ENCODE measurements around the gene GNG12.
"Not testable (repeated sequence)": the region's sequence is repeated elsewhere in the genome, so short reads cannot be mapped to it uniquely, and the experiment has no call there.

Gene GNG12

GRCh38 chr1:67680486-67680885, 152.8 kb downstream of the GNG12 start:
- no peaks in the 10 kb centered on the region for H3K9me3 Mint-ChIP-seq
- no peaks in the 10 kb centered on the region for H3K27me3 Mint-ChIP-seq
- peaks cover 8% of the 10 kb centered on the region for H3K36me3 Mint-ChIP-seq (ENCODE audit: low read depth)
- H3K4me1 Mint-ChIP-seq (ENCODE audit: low read depth): peaks cover 18% of the 10 kb centered on the region
- H3K4me3 Mint-ChIP-seq: no peak overlapping the region
- H3K27ac Mint-ChIP-seq: no peak overlapping the region
- intact Hi-C loops (cut with micrococcal nuclease): loop anchor here (5.0 to 10.0 kb wide), 2 partner anchors 146 to 248 kb away; partner anchors contain the start of gene SERBP1

- Mint-ChIP-seq H3K36me3 (ENCODE audit: low read depth) (no peaks in the 10 kb centered on the region), H3K27ac (no peak overlapping the region), H3K27me3 (no peaks in the 10 kb centered on the region), H3K4me1 (ENCODE audit: low read depth) (peaks cover 19% of the 10 kb centered on the region), H3K9me3 (no peaks in the 10 kb centered on the region), H3K4me3 (no peak overlapping the region)
- intact Hi-C loops (cut with micrococcal nuclease): loop anchor here (5.0 to 10.0 kb wide), 2 partner anchors 145 to 247 kb away; partner anchors contain the start of gene SERBP1
Measured at GRCh38 chr1:67679691-67680090, 153.6 kb downstream of the GNG12 start.

GRCh38 chr1:67677930-67678329, 155.3 kb downstream of the GNG12 start:
- peaks cover 9% of the 10 kb centered on the region for H3K4me1 Mint-ChIP-seq (ENCODE audit: low read depth)
- no peak overlapping the region for H3K27ac Mint-ChIP-seq
- no peaks in the 10 kb centered on the region for H3K36me3 Mint-ChIP-seq (ENCODE audit: low read depth)
- no peaks in the 10 kb centered on the region for H3K27me3 Mint-ChIP-seq
- H3K9me3 Mint-ChIP-seq: no peaks in the 10 kb centered on the region
- no peak overlapping the region for H3K4me3 Mint-ChIP-seq
- intact Hi-C loops (cut with micrococcal nuclease): no loop called here

- Mint-ChIP-seq H3K27me3 (no peaks in the 10 kb centered on the region), H3K36me3 (ENCODE audit: low read depth) (no peaks in the 10 kb centered on the region), H3K9me3 (no peaks in the 10 kb centered on the region), H3K27ac (no peak overlapping the region), H3K4me3 (no peak overlapping the region), H3K4me1 (ENCODE audit: low read depth) (peaks cover 9% of the 10 kb centered on the region)
- intact Hi-C loops (cut with micrococcal nuclease): no loop called here
Measured at GRCh38 chr1:67677408-67677807, 155.9 kb downstream of the GNG12 start.

- H3K36me3 Mint-ChIP-seq (ENCODE audit: low read depth): no peaks in the 10 kb centered on the region
- H3K9me3 Mint-ChIP-seq: no peaks in the 10 kb centered on the region
- H3K27me3 Mint-ChIP-seq: no peaks in the 10 kb centered on the region
- intact Hi-C loops (cut with micrococcal nuclease): no loop called here
- H3K4me1 Mint-ChIP-seq (ENCODE audit: low read depth): peaks cover 9% of the 10 kb centered on the region
- no peak overlapping the region for H3K27ac Mint-ChIP-seq
- H3K4me3 Mint-ChIP-seq: no peak overlapping the region
Measured at GRCh38 chr1:67676946-67677345, 156.3 kb downstream of the GNG12 start.

GRCh38 chr1:67676287-67676686, 157.0 kb downstream of the GNG12 start:
- no peaks in the 10 kb centered on the region for H3K9me3 Mint-ChIP-seq
- H3K4me1 Mint-ChIP-seq (ENCODE audit: low read depth): peaks cover 9% of the 10 kb centered on the region
- no peaks in the 10 kb centered on the region for H3K27me3 Mint-ChIP-seq
- no peak overlapping the region for H3K4me3 Mint-ChIP-seq
- no peaks in the 10 kb centered on the region for H3K36me3 Mint-ChIP-seq (ENCODE audit: low read depth)
- H3K27ac Mint-ChIP-seq: no peak overlapping the region
- intact Hi-C loops (cut with micrococcal nuclease): no loop called here

GRCh38 chr1:67675800-67676199, 157.5 kb downstream of the GNG12 start:
- H3K27me3 Mint-ChIP-seq: no peaks in the 10 kb centered on the region
- peaks cover 9% of the 10 kb centered on the region for H3K4me1 Mint-ChIP-seq (ENCODE audit: low read depth)
- no peak overlapping the region for H3K27ac Mint-ChIP-seq
- H3K4me3 Mint-ChIP-seq: no peak overlapping the region
- no peaks in the 10 kb centered on the region for H3K36me3 Mint-ChIP-seq (ENCODE audit: low read depth)
- intact Hi-C loops (cut with micrococcal nuclease): no loop called here
- H3K9me3 Mint-ChIP-seq: no peaks in the 10 kb centered on the region

- peak overlapping the region; percentile 2 for H3K27ac Mint-ChIP-seq
- no peak overlapping the region for H3K4me3 Mint-ChIP-seq
- H3K4me1 Mint-ChIP-seq (ENCODE audit: low read depth): peaks cover 9% of the 10 kb centered on the region
- H3K36me3 Mint-ChIP-seq (ENCODE audit: low read depth): no peaks in the 10 kb centered on the region
- intact Hi-C loops (cut with micrococcal nuclease): no loop called here
- H3K27me3 Mint-ChIP-seq: no peaks in the 10 kb centered on the region
- H3K9me3 Mint-ChIP-seq: no peaks in the 10 kb centered on the region
Measured at GRCh38 chr1:67674260-67675011, 158.8 kb downstream of the GNG12 start.

GRCh38 chr1:67673468-67674201, 159.6 kb downstream of the GNG12 start:
- intact Hi-C loops (cut with micrococcal nuclease): no loop called here
- Mint-ChIP-seq H3K4me3 (no peak overlapping the region), H3K4me1 (ENCODE audit: low read depth) (peaks cover 9% of the 10 kb centered on the region), H3K36me3 (ENCODE audit: low read depth) (no peaks in the 10 kb centered on the region), H3K27me3 (peaks cover 2% of the 10 kb centered on the region), H3K27ac (no peak overlapping the region), H3K9me3 (no peaks in the 10 kb centered on the region)

- H3K9me3 Mint-ChIP-seq: no peaks in the 10 kb centered on the region
- H3K4me1 Mint-ChIP-seq (ENCODE audit: low read depth): peaks cover 9% of the 10 kb centered on the region
- intact Hi-C loops (cut with micrococcal nuclease): no loop called here
- H3K4me3 Mint-ChIP-seq: no peak overlapping the region
- peaks cover 2% of the 10 kb centered on the region for H3K27me3 Mint-ChIP-seq
- H3K27ac Mint-ChIP-seq: no peak overlapping the region
- H3K36me3 Mint-ChIP-seq (ENCODE audit: low read depth): no peaks in the 10 kb centered on the region
Measured at GRCh38 chr1:67672260-67672803, 160.9 kb downstream of the GNG12 start.

- Mint-ChIP-seq H3K27ac (no peak overlapping the region), H3K36me3 (ENCODE audit: low read depth) (no peaks in the 10 kb centered on the region), H3K9me3 (no peaks in the 10 kb centered on the region), H3K4me3 (no peak overlapping the region), H3K4me1 (ENCODE audit: low read depth) (no peaks in the 10 kb centered on the region), H3K27me3 (peaks cover 4% of the 10 kb centered on the region)
- intact Hi-C loops (cut with micrococcal nuclease): no loop called here
Measured at GRCh38 chr1:67668660-67669059, 164.6 kb downstream of the GNG12 start.

- no peaks in the 10 kb centered on the region for H3K4me1 Mint-ChIP-seq (ENCODE audit: low read depth)
- intact Hi-C loops (cut with micrococcal nuclease): no loop called here
- no peak overlapping the region for H3K27ac Mint-ChIP-seq
Measured at GRCh38 chr1:67666636-67667035, 166.6 kb downstream of the GNG12 start.

GRCh38 chr1:67665307-67665706, 168.0 kb downstream of the GNG12 start:
- H3K9me3 Mint-ChIP-seq; H3K4me1 Mint-ChIP-seq (ENCODE audit: low read depth); intact Hi-C loops (cut with micrococcal nuclease); H3K36me3 Mint-ChIP-seq (ENCODE audit: low read depth); H3K4me3 Mint-ChIP-seq; H3K27me3 Mint-ChIP-seq; H3K27ac Mint-ChIP-seq: not testable (repeated sequence)

More at GRCh38 chr1:67666636-67667035, 166.6 kb downstream of the GNG12 start:
- Mint-ChIP-seq H3K36me3 (ENCODE audit: low read depth) (no peaks in the 10 kb centered on the region), H3K4me3 (no peak overlapping the region), H3K27me3 (peaks cover 4% of the 10 kb centered on the region), H3K9me3 (no peaks in the 10 kb centered on the region)

GRCh38 chr1:67664048-67664447, 169.2 kb downstream of the GNG12 start:
- Mint-ChIP-seq H3K9me3 (no peaks in the 10 kb centered on the region), H3K4me3 (no peak overlapping the region), H3K36me3 (ENCODE audit: low read depth) (no peaks in the 10 kb centered on the region), H3K4me1 (ENCODE audit: low read depth) (no peaks in the 10 kb centered on the region), H3K27ac (no peak overlapping the region), H3K27me3 (peaks cover 4% of the 10 kb centered on the region)
- intact Hi-C loops (cut with micrococcal nuclease): no loop called here
